Measurements from ENCODE around the gene RALGPS1. TPM values are rescaled to one million over a fixed set of nuclear protein-coding genes. Genes with fewer than 3 reads are reported as not detected.

RALGPS1 gene
- total RNA-seq, 1 experiment from 2014 or later = 18.6 TPM

DNA sequence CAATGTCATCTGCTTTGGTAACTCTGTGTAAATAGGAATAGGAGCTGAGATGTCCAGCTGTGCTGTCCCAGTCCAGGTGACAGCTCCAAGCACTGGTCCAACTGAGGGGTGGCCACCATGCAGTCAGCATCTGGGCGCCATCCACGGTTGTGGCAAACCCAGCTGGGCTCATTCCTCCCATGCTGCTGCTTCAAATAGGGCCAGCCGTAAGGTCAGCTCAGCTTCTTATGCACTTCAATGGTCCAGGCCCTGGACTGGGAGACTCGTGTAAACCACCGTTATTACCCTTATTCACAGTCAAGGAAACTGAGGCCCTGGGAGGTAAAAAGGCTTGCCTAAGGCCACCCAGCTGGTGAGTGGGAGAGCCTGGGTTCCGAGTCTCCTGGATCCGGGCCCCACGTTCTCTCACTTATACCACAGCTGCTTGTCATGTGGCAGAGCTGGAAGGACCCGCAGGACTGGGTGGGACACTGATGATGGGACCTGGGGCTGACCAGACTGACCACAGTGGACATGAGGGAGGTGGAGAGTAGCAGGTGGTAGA lies 246.6 kb downstream of the RALGPS1 start:
- H3K27me3 ChIP-seq (ENCODE audit: insufficient read depth, low read length) = no peaks in the 10 kb centered on the region
- Mint-ChIP-seq H3K4me1 (peaks cover 19 to 20% of the 10 kb centered on the region in 2 experiments), H3K4me3 (no peak overlapping the region), H3K9me3 (no peaks in the 10 kb centered on the region), H3K27ac (peak overlapping the region in 1 of 3 experiments; percentile 76; a peak in 1 of 7 replicates), H3K36me3 (ENCODE audit: insufficient read depth in 1 of 3, low read depth in 3 of 3) (no peaks in the 10 kb centered on the region), H3K27me3 (ENCODE audit: low read depth) (no peaks in the 10 kb centered on the region)
- H3K14ac ChIP-seq (ENCODE audit: insufficient read depth, low read length) = no peak overlapping the region; the same call in 1 of the 2 replicates
- H3T11ph ChIP-seq (ENCODE audit: low read length) = no peak overlapping the region
- no peaks in the 10 kb centered on the region for H3K9me3 ChIP-seq (ENCODE audit: control insufficient read depth, low read depth, low read length)
- no peak overlapping the region for H2AFZ ChIP-seq (ENCODE audit: low read length)
- no peak overlapping the region for H3K56ac ChIP-seq (ENCODE audit: insufficient read length, low read depth, low read length)
- H3K4me2 ChIP-seq (ENCODE audit: insufficient read depth, insufficient read length, low read length) = no peak overlapping the region
- WGBS (ENCODE audit: extremely low coverage, insufficient read length, low lambda C conversion rate) = no CpG with 5 or more reads among the region's 9 CpGs
- no peaks in the 10 kb centered on the region for H3K23me2 ChIP-seq (ENCODE audit: insufficient read length, low read depth, low read length, poor library complexity, severe bottlenecking)
- H2BK120ac ChIP-seq (ENCODE audit: low read depth, low read length, poor library complexity, severe bottlenecking) = no peak overlapping the region
- H4K5ac ChIP-seq (ENCODE audit: insufficient read length, low read depth, low read length) = no peak overlapping the region
- H3K9ac ChIP-seq (ENCODE audit: extremely low read depth, insufficient read length, low read length) = no peak overlapping the region
- H3K27ac ChIP-seq (ENCODE audit: insufficient read length, low read depth, low read length) = no peak overlapping the region
- H2BK12ac ChIP-seq (ENCODE audit: insufficient read length, low read depth, low read length) = no peak overlapping the region
- no peaks in the 10 kb centered on the region for H3K79me2 ChIP-seq (ENCODE audit: insufficient read depth, low read length)
- no peak overlapping the region for H2AK5ac ChIP-seq (ENCODE audit: insufficient read length, low read length)
- H3K18ac ChIP-seq (ENCODE audit: insufficient read length, low read depth, low read length) = no peak overlapping the region
- no peak overlapping the region for H2BK15ac ChIP-seq (ENCODE audit: low read depth, low read length)
- no peak overlapping the region for H3K23ac ChIP-seq (ENCODE audit: insufficient read length, low read depth, low read length)
- H3K4me1 ChIP-seq (ENCODE audit: insufficient read depth, low read length) = peaks cover 2% of the 10 kb centered on the region; the same call in 1 of the 2 replicates
- TF ChIP-seq, protein P1, sequence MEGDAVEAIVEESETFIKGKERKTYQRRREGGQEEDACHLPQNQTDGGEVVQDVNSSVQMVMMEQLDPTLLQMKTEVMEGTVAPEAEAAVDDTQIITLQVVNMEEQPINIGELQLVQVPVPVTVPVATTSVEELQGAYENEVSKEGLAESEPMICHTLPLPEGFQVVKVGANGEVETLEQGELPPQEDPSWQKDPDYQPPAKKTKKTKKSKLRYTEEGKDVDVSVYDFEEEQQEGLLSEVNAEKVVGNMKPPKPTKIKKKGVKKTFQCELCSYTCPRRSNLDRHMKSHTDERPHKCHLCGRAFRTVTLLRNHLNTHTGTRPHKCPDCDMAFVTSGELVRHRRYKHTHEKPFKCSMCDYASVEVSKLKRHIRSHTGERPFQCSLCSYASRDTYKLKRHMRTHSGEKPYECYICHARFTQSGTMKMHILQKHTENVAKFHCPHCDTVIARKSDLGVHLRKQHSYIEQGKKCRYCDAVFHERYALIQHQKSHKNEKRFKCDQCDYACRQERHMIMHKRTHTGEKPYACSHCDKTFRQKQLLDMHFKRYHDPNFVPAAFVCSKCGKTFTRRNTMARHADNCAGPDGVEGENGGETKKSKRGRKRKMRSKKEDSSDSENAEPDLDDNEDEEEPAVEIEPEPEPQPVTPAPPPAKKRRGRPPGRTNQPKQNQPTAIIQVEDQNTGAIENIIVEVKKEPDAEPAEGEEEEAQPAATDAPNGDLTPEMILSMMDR (conservative IDR thresholded peaks at IDR 0.05) = no peak
- H2BK20ac ChIP-seq (ENCODE audit: low read depth, low read length, poor library complexity, severe bottlenecking) = no peak overlapping the region
- no peak overlapping the region for H4K91ac ChIP-seq (ENCODE audit: insufficient read length, low read depth, low read length)
- no peaks in the 10 kb centered on the region for H4K20me1 ChIP-seq (ENCODE audit: control insufficient read depth, insufficient read depth, insufficient read length)
- H2BK5ac ChIP-seq (ENCODE audit: insufficient read length, low read length) = no peak overlapping the region
- no peak overlapping the region for H4K8ac ChIP-seq (replicated peaks; ENCODE audit: insufficient read length, low read depth, low read length)
- no peak overlapping the region for H3K4ac ChIP-seq (ENCODE audit: low read depth, low read length)
- DNase-seq = peak; percentile 18
- no peaks in the 10 kb centered on the region for H3K79me1 ChIP-seq (ENCODE audit: insufficient read depth, low read depth, low read length, poor library complexity, severe bottlenecking)

Data from H9 (cell line).